ENCODE results near the gene CDIPT.
"Not testable (repeated sequence)": the region's sequence is repeated elsewhere in the genome, so short reads cannot be mapped to it uniquely, and the experiment has no call there.

The CDIPT gene

GRCh38 chr16:29862884-29863668 is at the start of gene CDIPT:
Gene CDIPT (minus strand): TSS chr16:29863226. CDS start chr16:29862857, 369 bp downstream.
- no peak for TF ChIP-seq YY1 (IDR thresholded peaks at IDR 0.05; ENCODE audit: insufficient read depth, insufficient read length)
- TF ChIP-seq SUZ12 (IDR thresholded peaks at IDR 0.05; ENCODE audit: extremely low read depth, insufficient read depth, insufficient read length) = no peak
- no peak for TF ChIP-seq ZNF274 (IDR thresholded peaks at IDR 0.05; ENCODE audit: low read depth, low read length)
- Histone ChIP-seq H3K36me3 (ENCODE audit: insufficient read depth, insufficient read length, low read length) (peaks cover 32% of the 10 kb centered on the region), H3K4me3 (ENCODE audit: insufficient read length, low read depth) (peak within 1 kb of the TSS; percentile 89)

GRCh38 chr16:29912087-29912486 is 49.1 kb upstream of the CDIPT start:
- H3K9ac ChIP-seq (ENCODE audit: insufficient read length, low read depth) = peak overlapping the region; percentile 26
- no peak for TF ChIP-seq ZNF274 (IDR thresholded peaks at IDR 0.05; ENCODE audit: low read depth, low read length)
- no peak for TF ChIP-seq YY1 (IDR thresholded peaks at IDR 0.05; ENCODE audit: insufficient read depth, insufficient read length)
- no peak for TF ChIP-seq SUZ12 (IDR thresholded peaks at IDR 0.05; ENCODE audit: extremely low read depth, insufficient read depth, insufficient read length)
- H3K9me3 ChIP-seq (ENCODE audit: insufficient read depth, low read length) = no peaks in the 10 kb centered on the region
- no peak for DNase-seq (ENCODE audit: low read depth, low spot score)
- H3K36me3 ChIP-seq (ENCODE audit: insufficient read depth, insufficient read length, low read length) = peaks cover 49% of the 10 kb centered on the region
- H3K27me3 ChIP-seq (ENCODE audit: insufficient read depth, insufficient read length) = no peaks in the 10 kb centered on the region
- H3K4me3 ChIP-seq (ENCODE audit: insufficient read length, low read depth) = no peak overlapping the region
- H3K4me1 ChIP-seq (ENCODE audit: insufficient read depth, insufficient read length) = peaks cover 10% of the 10 kb centered on the region

More at GRCh38 chr16:29862884-29863668, at the start of gene CDIPT:
- Histone ChIP-seq H3K27me3 (ENCODE audit: insufficient read depth, insufficient read length) (no peaks in the 10 kb centered on the region), H3K9me3 (ENCODE audit: insufficient read depth, low read length) (no peaks in the 10 kb centered on the region), H3K4me1 (ENCODE audit: insufficient read depth, insufficient read length) (peaks cover 7% of the 10 kb centered on the region), H3K9ac (ENCODE audit: insufficient read length, low read depth) (peak within 1 kb of the TSS; percentile 88)
- DNase-seq (ENCODE audit: low read depth, low spot score) = peak; percentile 99

- Histone ChIP-seq H3K36me3 (ENCODE audit: insufficient read depth, insufficient read length, low read length) (peaks cover 49% of the 10 kb centered on the region), H3K9me3 (ENCODE audit: insufficient read depth, low read length) (no peaks in the 10 kb centered on the region), H3K9ac (ENCODE audit: insufficient read length, low read depth) (peak overlapping the region; percentile 26), H3K4me3 (ENCODE audit: insufficient read length, low read depth) (no peak overlapping the region), H3K27me3 (ENCODE audit: insufficient read depth, insufficient read length) (no peaks in the 10 kb centered on the region), H3K4me1 (ENCODE audit: insufficient read depth, insufficient read length) (peaks cover 10% of the 10 kb centered on the region)
- no peak for TF ChIP-seq YY1 (IDR thresholded peaks at IDR 0.05; ENCODE audit: insufficient read depth, insufficient read length)
- TF ChIP-seq ZNF274 (IDR thresholded peaks at IDR 0.05; ENCODE audit: low read depth, low read length) = no peak
- TF ChIP-seq SUZ12 (IDR thresholded peaks at IDR 0.05; ENCODE audit: extremely low read depth, insufficient read depth, insufficient read length) = no peak
- DNase-seq (ENCODE audit: low read depth, low spot score) = no peak
These were observed 48.6 kb upstream of the CDIPT start for GRCh38 chr16:29911676-29912010.

- no peak for DNase-seq (ENCODE audit: low read depth, low spot score)
- Histone ChIP-seq H3K9ac (ENCODE audit: insufficient read length, low read depth) (no peak overlapping the region), H3K36me3 (ENCODE audit: insufficient read depth, insufficient read length, low read length) (peaks cover 54% of the 10 kb centered on the region), H3K4me3 (ENCODE audit: insufficient read length, low read depth) (no peak overlapping the region), H3K9me3 (ENCODE audit: insufficient read depth, low read length) (no peaks in the 10 kb centered on the region), H3K27me3 (ENCODE audit: insufficient read depth, insufficient read length) (no peaks in the 10 kb centered on the region), H3K4me1 (ENCODE audit: insufficient read depth, insufficient read length) (peaks cover 10% of the 10 kb centered on the region)
- no peak for TF ChIP-seq SUZ12 (IDR thresholded peaks at IDR 0.05; ENCODE audit: extremely low read depth, insufficient read depth, insufficient read length)
- no peak for TF ChIP-seq YY1 (IDR thresholded peaks at IDR 0.05; ENCODE audit: insufficient read depth, insufficient read length)
- no peak for TF ChIP-seq ZNF274 (IDR thresholded peaks at IDR 0.05; ENCODE audit: low read depth, low read length)
These were observed 48.0 kb upstream of the CDIPT start for GRCh38 chr16:29910819-29911675.

GRCh38 chr16:29909851-29910250 is 46.8 kb upstream of the CDIPT start:
- H3K9me3 ChIP-seq (ENCODE audit: insufficient read depth, low read length); H3K9ac ChIP-seq (ENCODE audit: insufficient read length, low read depth); H3K4me3 ChIP-seq (ENCODE audit: insufficient read length, low read depth); H3K27me3 ChIP-seq (ENCODE audit: insufficient read depth, insufficient read length); DNase-seq (ENCODE audit: low read depth, low spot score): not testable (repeated sequence)
- H3K36me3 ChIP-seq (ENCODE audit: insufficient read depth, insufficient read length, low read length) = peaks cover 61% of the 10 kb centered on the region
- peaks cover 10% of the 10 kb centered on the region for H3K4me1 ChIP-seq (ENCODE audit: insufficient read depth, insufficient read length)

- Histone ChIP-seq H3K4me1 (ENCODE audit: insufficient read depth, insufficient read length) (peaks cover 10% of the 10 kb centered on the region), H3K9me3 (ENCODE audit: insufficient read depth, low read length) (no peaks in the 10 kb centered on the region), H3K4me3 (ENCODE audit: insufficient read length, low read depth) (no peak overlapping the region), H3K36me3 (ENCODE audit: insufficient read depth, insufficient read length, low read length) (peaks cover 63% of the 10 kb centered on the region), H3K9ac (ENCODE audit: insufficient read length, low read depth) (no peak overlapping the region), H3K27me3 (ENCODE audit: insufficient read depth, insufficient read length) (no peaks in the 10 kb centered on the region)
- DNase-seq (ENCODE audit: low read depth, low spot score) = no peak
- TF ChIP-seq ZNF274 (IDR thresholded peaks at IDR 0.05; ENCODE audit: low read depth, low read length) (no peak), YY1 (IDR thresholded peaks at IDR 0.05; ENCODE audit: insufficient read depth, insufficient read length) (no peak), SUZ12 (IDR thresholded peaks at IDR 0.05; ENCODE audit: extremely low read depth, insufficient read depth, insufficient read length) (no peak)
These were observed 46.4 kb upstream of the CDIPT start for GRCh38 chr16:29909391-29909790.

- TF ChIP-seq ZNF274 (IDR thresholded peaks at IDR 0.05; ENCODE audit: low read depth, low read length) (no peak), YY1 (IDR thresholded peaks at IDR 0.05; ENCODE audit: insufficient read depth, insufficient read length) (no peak), SUZ12 (IDR thresholded peaks at IDR 0.05; ENCODE audit: extremely low read depth, insufficient read depth, insufficient read length) (no peak)
- peaks cover 63% of the 10 kb centered on the region for H3K36me3 ChIP-seq (ENCODE audit: insufficient read depth, insufficient read length, low read length)
- no peak overlapping the region for H3K9ac ChIP-seq (ENCODE audit: insufficient read length, low read depth)
- H3K4me1 ChIP-seq (ENCODE audit: insufficient read depth, insufficient read length) = peaks cover 10% of the 10 kb centered on the region
- H3K9me3 ChIP-seq (ENCODE audit: insufficient read depth, low read length) = no peaks in the 10 kb centered on the region
- H3K4me3 ChIP-seq (ENCODE audit: insufficient read length, low read depth) = no peak overlapping the region
- H3K27me3 ChIP-seq (ENCODE audit: insufficient read depth, insufficient read length) = no peaks in the 10 kb centered on the region
- no peak for DNase-seq (ENCODE audit: low read depth, low spot score)
These were observed 45.7 kb upstream of the CDIPT start for GRCh38 chr16:29908719-29909220.

All from NT2/D1 (cell line).